ENCODE data around the gene SMARCC2.
A peak's percentile ranks its signal among the peaks of the same experiment; 100 is the strongest.

SMARCC2 gene

DNA sequence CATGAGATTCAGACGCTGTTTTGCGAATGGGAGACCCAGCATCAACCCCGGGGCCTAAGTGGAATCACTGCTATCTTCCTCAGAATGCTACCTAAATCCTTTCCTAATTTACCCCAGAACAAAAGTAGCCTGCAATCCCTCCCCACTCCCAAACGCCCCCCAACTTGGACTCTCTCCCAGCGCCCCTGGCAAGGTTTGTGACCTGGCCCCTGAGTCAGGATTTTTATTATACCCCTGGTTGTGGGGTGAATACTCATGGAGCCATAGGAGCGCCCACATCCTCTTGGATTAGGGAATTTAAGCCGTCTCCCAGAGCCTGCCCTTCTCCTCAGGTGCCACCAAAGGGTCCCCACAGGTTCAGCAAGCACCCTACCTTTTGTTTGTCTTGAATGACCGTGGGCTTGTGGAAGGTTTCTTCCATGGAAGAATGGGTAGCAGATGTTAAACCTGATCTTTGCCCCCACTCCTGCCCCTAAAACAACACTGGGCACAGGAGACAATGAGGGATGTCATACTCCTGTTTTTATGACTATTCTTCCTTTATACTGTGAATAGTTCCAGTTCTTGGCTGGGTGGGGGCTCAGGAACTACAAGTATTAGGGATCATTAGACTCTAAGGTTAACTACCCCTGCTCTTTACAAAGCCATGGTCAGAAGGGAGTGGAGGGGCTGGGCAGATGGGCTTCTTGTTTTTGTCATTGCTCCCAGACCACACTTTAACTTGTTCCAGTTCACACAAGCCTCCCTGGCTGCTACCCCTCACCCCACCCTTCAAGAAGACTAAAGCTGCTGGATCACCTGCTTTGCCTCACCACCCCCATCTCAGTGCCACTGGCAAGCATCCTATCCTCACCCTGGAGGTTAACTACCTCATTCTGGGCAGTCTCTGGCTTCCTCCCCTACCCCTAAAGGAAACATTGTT lies 36.3 kb downstream of the SMARCC2 start:
- TF ChIP-seq, protein P1, sequence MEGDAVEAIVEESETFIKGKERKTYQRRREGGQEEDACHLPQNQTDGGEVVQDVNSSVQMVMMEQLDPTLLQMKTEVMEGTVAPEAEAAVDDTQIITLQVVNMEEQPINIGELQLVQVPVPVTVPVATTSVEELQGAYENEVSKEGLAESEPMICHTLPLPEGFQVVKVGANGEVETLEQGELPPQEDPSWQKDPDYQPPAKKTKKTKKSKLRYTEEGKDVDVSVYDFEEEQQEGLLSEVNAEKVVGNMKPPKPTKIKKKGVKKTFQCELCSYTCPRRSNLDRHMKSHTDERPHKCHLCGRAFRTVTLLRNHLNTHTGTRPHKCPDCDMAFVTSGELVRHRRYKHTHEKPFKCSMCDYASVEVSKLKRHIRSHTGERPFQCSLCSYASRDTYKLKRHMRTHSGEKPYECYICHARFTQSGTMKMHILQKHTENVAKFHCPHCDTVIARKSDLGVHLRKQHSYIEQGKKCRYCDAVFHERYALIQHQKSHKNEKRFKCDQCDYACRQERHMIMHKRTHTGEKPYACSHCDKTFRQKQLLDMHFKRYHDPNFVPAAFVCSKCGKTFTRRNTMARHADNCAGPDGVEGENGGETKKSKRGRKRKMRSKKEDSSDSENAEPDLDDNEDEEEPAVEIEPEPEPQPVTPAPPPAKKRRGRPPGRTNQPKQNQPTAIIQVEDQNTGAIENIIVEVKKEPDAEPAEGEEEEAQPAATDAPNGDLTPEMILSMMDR (conservative IDR thresholded peaks at IDR 0.05; ENCODE audit: low read length), result no peak
- TF ChIP-seq EZH2phosphoT487 (IDR thresholded peaks at IDR 0.05; ENCODE audit: borderline replicate concordance), result no peak
- peak overlapping the region; percentile 88 for H3K4me3 ChIP-seq (ENCODE audit: low read length, poor library complexity, severe bottlenecking)

DNA sequence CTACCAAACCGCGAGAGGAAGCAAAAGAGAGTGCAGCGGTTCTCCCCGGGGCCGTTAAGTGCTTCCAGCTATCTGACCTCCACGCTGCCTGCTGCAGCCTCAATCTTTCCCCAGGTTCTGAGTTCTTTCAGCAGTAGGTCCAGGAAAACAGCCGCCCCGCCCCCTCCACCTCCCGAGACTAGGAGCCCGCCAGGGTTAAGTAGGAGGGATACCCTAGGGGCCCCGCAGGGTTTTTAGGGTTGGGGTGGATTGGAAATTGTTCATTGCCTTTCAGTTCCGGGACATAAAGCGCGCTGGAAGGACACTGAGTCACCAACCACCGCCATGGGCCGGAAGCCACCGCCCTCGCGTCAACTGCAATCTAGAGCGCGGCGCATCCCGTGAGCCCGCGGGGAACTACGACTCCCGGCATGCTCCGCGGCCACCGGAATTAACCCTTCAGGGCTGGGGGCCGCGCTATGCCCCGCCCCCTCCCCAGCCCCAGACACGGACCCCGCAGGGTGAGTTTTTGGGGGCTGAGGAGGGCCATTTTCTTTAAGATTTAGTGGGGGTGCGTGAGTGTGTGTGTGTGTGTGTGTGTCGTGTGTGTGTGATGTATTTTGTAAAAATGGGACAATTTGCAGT lies 37.0 kb downstream of the SMARCC2 start, which contains the start of gene MYL6B:
MYL6B (plus strand) TSS at position 456 of the 624 bp plus-strand sequence. CDS start 1,332 bp downstream, outside the sequence.
- peak within 1 kb of the TSS; percentile 92 for H3K9ac ChIP-seq (ENCODE audit: low read depth, low read length, poor library complexity, severe bottlenecking)
- H3K4me3 ChIP-seq (ENCODE audit: low read length, poor library complexity, severe bottlenecking), result peak within 1 kb of the TSS; percentile 88
- TF ChIP-seq, protein P1 (conservative IDR thresholded peaks at IDR 0.05; ENCODE audit: low read length), result no peak
- no peak for TF ChIP-seq EZH2phosphoT487 (IDR thresholded peaks at IDR 0.05; ENCODE audit: borderline replicate concordance)
- peaks cover 21% of the 10 kb centered on the region for H3K4me1 ChIP-seq (ENCODE audit: insufficient read depth, low read length, poor library complexity, severe bottlenecking)
- H3K27me3 ChIP-seq (ENCODE audit: insufficient read depth, low read length, poor library complexity, severe bottlenecking), result no peaks in the 10 kb centered on the region
- peak within 1 kb of the TSS; percentile 78 for H2AFZ ChIP-seq (ENCODE audit: low read length)
- no peaks in the 10 kb centered on the region for H3K9me3 ChIP-seq (ENCODE audit: insufficient read depth, low read depth, low read length)
- H3K79me2 ChIP-seq (ENCODE audit: insufficient read depth, low read length), result peaks cover 32% of the 10 kb centered on the region
- H3K9me2 ChIP-seq (replicated peaks; ENCODE audit: low read depth, low read length), result no peaks in the 10 kb centered on the region
- no peaks in the 10 kb centered on the region for H4K20me1 ChIP-seq (ENCODE audit: insufficient read depth, low read length, poor library complexity, severe bottlenecking)
- H3K4me2 ChIP-seq (ENCODE audit: low read depth, low read length, poor library complexity, severe bottlenecking), result peak within 1 kb of the TSS; percentile 84
- no peaks in the 10 kb centered on the region for H3K36me3 ChIP-seq (ENCODE audit: insufficient read depth, low read length)
- no peaks in the 10 kb centered on the region for H3F3A ChIP-seq (ENCODE audit: low read depth)

More for the DNA sequence above, 36.3 kb downstream of the SMARCC2 start:
- Histone ChIP-seq H3F3A (ENCODE audit: low read depth) (no peaks in the 10 kb centered on the region), H2AFZ (ENCODE audit: low read length) (peak overlapping the region; percentile 77), H3K9me2 (replicated peaks; ENCODE audit: low read depth, low read length) (no peaks in the 10 kb centered on the region), H3K27me3 (ENCODE audit: insufficient read depth, low read length, poor library complexity, severe bottlenecking) (no peaks in the 10 kb centered on the region), H3K9me3 (ENCODE audit: insufficient read depth, low read depth, low read length) (no peaks in the 10 kb centered on the region), H3K4me2 (ENCODE audit: low read depth, low read length, poor library complexity, severe bottlenecking) (peak overlapping the region; percentile 77), H3K36me3 (ENCODE audit: insufficient read depth, low read length) (no peaks in the 10 kb centered on the region), H3K79me2 (ENCODE audit: insufficient read depth, low read length) (peaks cover 34% of the 10 kb centered on the region), H4K20me1 (ENCODE audit: insufficient read depth, low read length, poor library complexity, severe bottlenecking) (no peaks in the 10 kb centered on the region), H3K9ac (ENCODE audit: low read depth, low read length, poor library complexity, severe bottlenecking) (peak overlapping the region; percentile 92), H3K4me1 (ENCODE audit: insufficient read depth, low read length, poor library complexity, severe bottlenecking) (peaks cover 21% of the 10 kb centered on the region)

DNA sequence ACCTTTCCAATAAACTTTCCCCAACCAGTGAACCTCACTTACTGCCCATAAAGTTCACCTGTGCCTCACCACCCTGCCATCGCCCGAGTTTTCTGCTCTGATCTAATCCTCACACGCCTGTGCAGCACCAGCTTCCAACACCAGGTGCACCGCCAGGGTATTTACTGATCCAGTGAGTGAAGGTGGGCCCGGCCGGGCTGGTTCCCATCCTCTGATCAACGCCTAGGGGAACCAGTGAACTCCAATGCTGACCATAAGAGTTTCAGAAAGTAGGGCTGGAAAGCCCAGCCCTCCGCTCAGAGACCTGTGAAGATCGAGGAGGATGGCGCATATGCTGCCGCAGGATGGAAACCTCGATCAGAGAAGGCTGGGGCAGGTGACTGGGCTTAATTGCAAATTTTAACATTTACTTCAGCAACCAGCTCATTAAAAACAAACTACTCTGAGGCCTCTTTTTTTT lies 37.6 kb downstream of the SMARCC2 start:
- TF ChIP-seq, protein P1 (conservative IDR thresholded peaks at IDR 0.05; ENCODE audit: low read length), result peak; percentile 62
- TF ChIP-seq EZH2phosphoT487 (IDR thresholded peaks at IDR 0.05; ENCODE audit: borderline replicate concordance), result no peak
- Histone ChIP-seq H2AFZ (ENCODE audit: low read length) (peak overlapping the region; percentile 78), H3K9me2 (replicated peaks; ENCODE audit: low read depth, low read length) (no peaks in the 10 kb centered on the region)

More for the DNA sequence above, 37.6 kb downstream of the SMARCC2 start:
- H3F3A ChIP-seq (ENCODE audit: low read depth), result no peaks in the 10 kb centered on the region
- no peaks in the 10 kb centered on the region for H3K36me3 ChIP-seq (ENCODE audit: insufficient read depth, low read length)
- no peaks in the 10 kb centered on the region for H3K9me3 ChIP-seq (ENCODE audit: insufficient read depth, low read depth, low read length)
- H3K79me2 ChIP-seq (ENCODE audit: insufficient read depth, low read length), result peaks cover 26% of the 10 kb centered on the region
- H3K4me1 ChIP-seq (ENCODE audit: insufficient read depth, low read length, poor library complexity, severe bottlenecking), result peaks cover 21% of the 10 kb centered on the region
- peak overlapping the region; percentile 84 for H3K4me2 ChIP-seq (ENCODE audit: low read depth, low read length, poor library complexity, severe bottlenecking)
- H4K20me1 ChIP-seq (ENCODE audit: insufficient read depth, low read length, poor library complexity, severe bottlenecking), result no peaks in the 10 kb centered on the region
- H3K9ac ChIP-seq (ENCODE audit: low read depth, low read length, poor library complexity, severe bottlenecking), result peak overlapping the region; percentile 92
- H3K4me3 ChIP-seq (ENCODE audit: low read length, poor library complexity, severe bottlenecking), result peak overlapping the region; percentile 88
- no peaks in the 10 kb centered on the region for H3K27me3 ChIP-seq (ENCODE audit: insufficient read depth, low read length, poor library complexity, severe bottlenecking)

Data from Loucy (cell line).